Measurements from ENCODE around the gene TDRD7.

- TF ChIP-seq MAX (IDR thresholded peaks at IDR 0.05): 0 out of 2 replicates have a peak, but pooled peaks have one; percentile 23
- TF ChIP-seq REST (IDR thresholded peaks at IDR 0.05; ENCODE audit: low read depth): peak; percentile 96
These were observed 25.0 kb upstream of the TDRD7 start for GRCh38 chr9:97386733-97387503.

All from Ishikawa (cell line).